ENCODE results near the gene IGFN1. TPM values are rescaled to one million over a fixed set of nuclear protein-coding genes. Genes with fewer than 3 reads are reported as not detected.

Gene IGFN1
- total and polyA plus RNA-seq, 2 donors (not counting 3 experiments of a cell fraction or from before 2014, with no cell fraction given), result not detected

- no TSS peak for BruUV-seq (replicated peaks)
- no peak overlapping the region for H3K27ac ChIP-seq (ENCODE audit: insufficient read depth, low read depth, low read length)
- H3K4me3 ChIP-seq (replicated peaks in 1 of 3; ENCODE audit: insufficient read depth in 1 of 3, low read depth in 1 of 3, low read length in 3 of 3), result no peak overlapping the region
- no peaks in the 10 kb centered on the region for H3K9me1 ChIP-seq (replicated peaks; ENCODE audit: control insufficient read depth, extremely low read depth, insufficient read depth, low read length)
- H3K79me2 ChIP-seq (ENCODE audit: control insufficient read depth, insufficient read depth, low read length), result no peaks in the 10 kb centered on the region
- CTCF ChIA-PET, result no interaction called here
- dilution Hi-C loops (cut with MboI; ENCODE audit: extremely low pct_ligation_motif_present, low sequenced_read_pairs) (no loop called here), intact Hi-C loops (cut with micrococcal nuclease) (no loop called here)
- peaks cover 2 to 9% of the 10 kb centered on the region in 2 experiments for H3K27me3 ChIP-seq (ENCODE audit: control insufficient read depth in 2 of 2, insufficient read depth in 2 of 2, low read length in 2 of 2)
- TF ChIP-seq POLR2A (IDR thresholded peaks at IDR 0.05; ENCODE audit: low read depth, low read length), result no peak
- no peak for TF ChIP-seq MYC (IDR thresholded peaks at IDR 0.05; ENCODE audit: low read depth, low read length)
- TF ChIP-seq GATA2 (IDR thresholded peaks at IDR 0.05; ENCODE audit: insufficient read depth, insufficient read length, low read depth, low read length), result no peak
- no peak for TF ChIP-seq JUN (IDR thresholded peaks at IDR 0.05; ENCODE audit: borderline replicate concordance, insufficient read depth, insufficient read length, low read depth)
- TF ChIP-seq MAX (IDR thresholded peaks at IDR 0.05; ENCODE audit: insufficient read depth, insufficient read length), result no peak
- no peaks in the 10 kb centered on the region for H4K20me1 ChIP-seq (replicated peaks; ENCODE audit: control insufficient read depth, extremely low read depth, insufficient read depth, low read length)
- no peak overlapping the region for H3K9ac ChIP-seq (replicated peaks; ENCODE audit: extremely low read depth, insufficient read depth, low read length)
- no peaks in the 10 kb centered on the region for H3K9me3 ChIP-seq (replicated peaks; ENCODE audit: control insufficient read depth, insufficient read depth, low read length)
- DNase-seq (ENCODE audit: low read depth, low spot score) (no peak), FAIRE-seq (no peak)
- H3K4me2 ChIP-seq (ENCODE audit: insufficient read depth, low read length), result no peak overlapping the region
- POLR2A ChIA-PET, result no interaction called here
- H2AFZ ChIP-seq (ENCODE audit: low read depth, low read length), result no peak overlapping the region
- no peaks in the 10 kb centered on the region for H3K36me3 ChIP-seq (ENCODE audit: control insufficient read depth in 2 of 2, extremely low read depth in 1 of 2, insufficient read depth in 2 of 2, low read length in 2 of 2)
- no peaks in the 10 kb centered on the region for H3K4me1 ChIP-seq (ENCODE audit: control insufficient read depth, extremely low read depth, insufficient read depth, low read length)
Observed at GRCh38 chr1:201205036-201205435, 14.4 kb downstream of the IGFN1 start.

- CTCF ChIA-PET, result no interaction called here
- TF ChIP-seq MAX (IDR thresholded peaks at IDR 0.05; ENCODE audit: insufficient read depth, insufficient read length), result no peak
- TF ChIP-seq JUN (IDR thresholded peaks at IDR 0.05; ENCODE audit: borderline replicate concordance, insufficient read depth, insufficient read length, low read depth), result no peak
- Histone ChIP-seq H4K20me1 (replicated peaks; ENCODE audit: control insufficient read depth, extremely low read depth, insufficient read depth, low read length) (no peaks in the 10 kb centered on the region), H3K27ac (ENCODE audit: insufficient read depth, low read depth, low read length) (no peak overlapping the region), H3K27me3 (ENCODE audit: control insufficient read depth in 2 of 2, insufficient read depth in 2 of 2, low read length in 2 of 2) (peaks cover 2 to 9% of the 10 kb centered on the region in 2 experiments), H3K4me1 (ENCODE audit: control insufficient read depth, extremely low read depth, insufficient read depth, low read length) (no peaks in the 10 kb centered on the region), H3K4me3 (replicated peaks in 1 of 3; ENCODE audit: insufficient read depth in 1 of 3, low read depth in 1 of 3, low read length in 3 of 3) (no peak overlapping the region), H3K4me2 (ENCODE audit: insufficient read depth, low read length) (no peak overlapping the region), H3K79me2 (ENCODE audit: control insufficient read depth, insufficient read depth, low read length) (no peaks in the 10 kb centered on the region), H3K9me1 (replicated peaks; ENCODE audit: control insufficient read depth, extremely low read depth, insufficient read depth, low read length) (no peaks in the 10 kb centered on the region), H3K9me3 (replicated peaks; ENCODE audit: control insufficient read depth, insufficient read depth, low read length) (no peaks in the 10 kb centered on the region), H3K9ac (replicated peaks; ENCODE audit: extremely low read depth, insufficient read depth, low read length) (no peak overlapping the region), H2AFZ (ENCODE audit: low read depth, low read length) (no peak overlapping the region), H3K36me3 (ENCODE audit: control insufficient read depth in 2 of 2, extremely low read depth in 1 of 2, insufficient read depth in 2 of 2, low read length in 2 of 2) (no peaks in the 10 kb centered on the region)
- no peak for DNase-seq (ENCODE audit: low read depth, low spot score)
- dilution Hi-C loops (cut with MboI; ENCODE audit: extremely low pct_ligation_motif_present, low sequenced_read_pairs) (no loop called here), intact Hi-C loops (cut with micrococcal nuclease) (no loop called here)
- FAIRE-seq, result no peak
- POLR2A ChIA-PET, result no interaction called here
- BruUV-seq (replicated peaks), result no TSS peak
Observed at GRCh38 chr1:201206176-201206575, 15.6 kb downstream of the IGFN1 start.

All from endothelial cell of umbilical vein (primary cell).